Upper lobe of left lung (tissue), 6 donors: ENCODE data around the gene SVOP. TPM values are rescaled to one million over a fixed set of nuclear protein-coding genes. Genes with fewer than 3 reads are reported as not detected.

ENCODE experiments used
- ATAC-seq, 2 donors: fragments of 200-7000 bp; cut with Tn5 transposase; one replicate each; pipeline ENCODE4 v1.9.1; 2022; ENCODE audit warnings: mild to moderate bottlenecking in 2 of 2, moderate library complexity in 2 of 2; ENCODE audit not compliant: low FRiP score in 2 of 2
- DNase-seq, 2 donors: peaks; one replicate each; pipeline ENCODE4 v3.0.0-alpha.2; 2019 to 2020
- H3K27ac ChIP-seq, 4 donors: fragments of 200-600 bp; sonication (generic); one replicate each; pipeline ENCODE4 v1.5.1; 2016 to 2019
- H3K27me3 ChIP-seq, 4 donors: fragments of 200-600 bp; sonication (generic); one replicate each; pipeline ENCODE4 v1.5.1; 2017 to 2019
- H3K36me3 ChIP-seq, 4 donors: fragments of 200-600 bp; sonication (generic); one replicate each; pipeline ENCODE4 v1.5.1; 2016 to 2019
- H3K4me1 ChIP-seq, 4 donors: fragments of 200-600 bp; sonication (generic); one replicate each; pipeline ENCODE4 v1.5.1; 2018 to 2019
- H3K4me3 ChIP-seq, 4 donors: fragments of 200-600 bp; sonication (generic); one replicate each; pipeline ENCODE4 v1.5.1; 2017 to 2019; ENCODE audit warnings: mild to moderate bottlenecking in 2 of 4, moderate library complexity in 1 of 4
- H3K9me3 ChIP-seq, 4 donors: fragments of 200-600 bp; sonication (generic); one replicate each; pipeline ENCODE4 v1.5.1; 2018 to 2019
- CTCF ChIP-seq, 6 experiments: fragments of 450-650 bp in 4 of 6; fragments of 200-600 bp in 2 of 6; sonication (generic) in 2 of 6; IDR thresholded peaks; one replicate each; pipeline ENCODE4 v1.5.1; 2016 to 2019; ENCODE audit warnings: antibody characterized with exemption in 6 of 6
- EP300 ChIP-seq, 4 donors: sonication (generic); formaldehyde crosslinking; IDR thresholded peaks; one replicate each; pipeline ENCODE4 v1.5.1; 2017; ENCODE audit warnings: antibody characterized with exemption in 4 of 4, control low read depth in 2 of 4
- POLR2A ChIP-seq, 4 donors: fragments of 450-650 bp; IDR thresholded peaks; one replicate each; pipeline ENCODE4 v1.5.1; 2016 to 2017; ENCODE audit warnings: antibody characterized with exemption in 4 of 4, mild to moderate bottlenecking in 2 of 4
- POLR2AphosphoS5 ChIP-seq, 2 donors: sonication (generic); formaldehyde crosslinking; IDR thresholded peaks; one replicate each; pipeline ENCODE4 v1.5.1; 2017; ENCODE audit warnings: antibody characterized with exemption in 2 of 2
- WGBS, 2 donors: methylation state at CpG; one replicate each; pipeline ENCODE4 v1.1.5; 2017 to 2018; 5-methylcytosine and 5-hydroxymethylcytosine counted together
- total RNA-seq, 6 donors: library from RNA; depleted of rRNA in 4 of 6; stranded (reverse); fragments of >200 nt in 4 of 6; gene quantifications; one replicate each; pipeline versions ENCODE4 v1.1.0 to v1.2.1, GENCODE V29; 2016 to 2021
- donor health status: DM: no; HTN: no; CAD: no; lungs with moderate emphysema.
- donor health status: DM: no; HTN: yes; CAD: no; lungs with severe emphysema.

SVOP gene
- total RNA-seq, 6 donors from 2014 or later = not detected

GRCh38 chr12:108886873-108887629 lies 133.8 kb downstream of the SVOP start:
- Histone ChIP-seq H3K36me3 (no peaks in the 10 kb centered on the region), H3K27ac (no peak overlapping the region), H3K27me3 (no peaks in the 10 kb centered on the region), H3K4me3 (no peak overlapping the region), H3K4me1 (no peaks in the 10 kb centered on the region), H3K9me3 (no peaks in the 10 kb centered on the region)
- ATAC-seq (no peak), DNase-seq (no peak)
- TF ChIP-seq EP300 (IDR thresholded peaks at IDR 0.05) (no peak), CTCF (IDR thresholded peaks at IDR 0.05) (no peak), POLR2A (IDR thresholded peaks at IDR 0.05) (no peak), POLR2AphosphoS5 (IDR thresholded peaks at IDR 0.05) (no peak)
- WGBS, 2 donors = 74 to 76% methylated on average over 7 to 9 of the region's 9 CpGs

GRCh38 chr12:108884116-108885012 lies 136.5 kb downstream of the SVOP start:
- H3K9me3 ChIP-seq = no peaks in the 10 kb centered on the region
- H3K36me3 ChIP-seq = no peaks in the 10 kb centered on the region
- H3K27me3 ChIP-seq = no peaks in the 10 kb centered on the region
- TF ChIP-seq POLR2A (IDR thresholded peaks at IDR 0.05) = no peak
- TF ChIP-seq CTCF (IDR thresholded peaks at IDR 0.05) = peak; percentile 43 to 64 (median 55)
- no peaks in the 10 kb centered on the region for H3K4me1 ChIP-seq
- ATAC-seq (peak; percentile 70 to 84), DNase-seq (peak in 1 of 2 donors; percentile 69)
- H3K27ac ChIP-seq = no peak overlapping the region
- H3K4me3 ChIP-seq = no peak overlapping the region
- 50 to 57% methylated on average over 15 to 16 of the region's 16 CpGs for WGBS, 2 donors

GRCh38 chr12:108881953-108882352 lies 138.9 kb downstream of the SVOP start:
- no peak overlapping the region for H3K4me3 ChIP-seq
- H3K27ac ChIP-seq = no peak overlapping the region
- no peak for TF ChIP-seq CTCF (IDR thresholded peaks at IDR 0.05)
- no peak for TF ChIP-seq POLR2AphosphoS5 (IDR thresholded peaks at IDR 0.05)
- no peak for TF ChIP-seq EP300 (IDR thresholded peaks at IDR 0.05)
- no peak for TF ChIP-seq POLR2A (IDR thresholded peaks at IDR 0.05)
- DNase-seq = no peak
- H3K4me1 ChIP-seq = no peaks in the 10 kb centered on the region
- no peak for ATAC-seq
- H3K36me3 ChIP-seq = no peaks in the 10 kb centered on the region
- WGBS, 2 donors = 84 to 86% methylated on average over 3 of the region's 3 CpGs
- H3K27me3 ChIP-seq = no peaks in the 10 kb centered on the region
- no peaks in the 10 kb centered on the region for H3K9me3 ChIP-seq

GRCh38 chr12:108879615-108880254 lies 141.1 kb downstream of the SVOP start, which contains the start of gene DAO:
TSS of gene DAO (plus strand) at chr12:108880092. CDS start at chr12:108885007, 4,915 bp downstream.
- Histone ChIP-seq H3K4me3 (no peak within 1 kb of the TSS), H3K27ac (no peak within 1 kb of the TSS), H3K36me3 (no peaks in the 10 kb centered on the region), H3K9me3 (no peaks in the 10 kb centered on the region), H3K27me3 (no peaks in the 10 kb centered on the region), H3K4me1 (no peaks in the 10 kb centered on the region)
- ATAC-seq = peak; percentile 32 to 61
- peak in 1 of 2 donors; percentile 50 for DNase-seq
- TF ChIP-seq CTCF (IDR thresholded peaks at IDR 0.05) (no peak), POLR2A (IDR thresholded peaks at IDR 0.05) (no peak), POLR2AphosphoS5 (IDR thresholded peaks at IDR 0.05) (no peak), EP300 (IDR thresholded peaks at IDR 0.05) (no peak)
- 72% methylated on average over 16 of the region's 16 CpGs; no CpG with 5 or more reads in 1 of the 2 donors for WGBS, 2 donors
